IPS-18c (cell line): ENCODE data around the gene SIL1.
"Not testable (repeated sequence)": the region's sequence is repeated elsewhere in the genome, so short reads cannot be mapped to it uniquely, and the experiment has no call there.

Source experiments
- H3K4me3 ChIP-seq: 2 replicates; pipeline ENCODE4 v1.7.0; 2013; ENCODE audit warnings: low read depth, mild to moderate bottlenecking, low read length, moderate library complexity; ENCODE audit not compliant: insufficient read depth
- H3K9me3 ChIP-seq: one replicate; pipeline ENCODE4 v1.6.1; 2013; ENCODE audit warnings: mild to moderate bottlenecking, low read length, moderate library complexity; ENCODE audit not compliant: control insufficient read depth, insufficient read depth

The SIL1 gene

GRCh38 chr5:139197710-139198669 lies at the start of gene SIL1:
Gene SIL1, minus strand, starts transcription at chr5:139198368. Its CDS starts 70,525 bp downstream, at chr5:139127843.
- peak within 1 kb of the TSS; percentile 74 for H3K4me3 ChIP-seq
- no peaks in the 10 kb centered on the region for H3K9me3 ChIP-seq

GRCh38 chr5:139246394-139246793 lies 48.2 kb upstream of the SIL1 start:
- no peak overlapping the region for H3K4me3 ChIP-seq
- no peaks in the 10 kb centered on the region for H3K9me3 ChIP-seq

GRCh38 chr5:139245637-139246339 lies 47.6 kb upstream of the SIL1 start:
- Histone ChIP-seq H3K4me3 (no peak overlapping the region), H3K9me3 (no peaks in the 10 kb centered on the region)

- no peak overlapping the region for H3K4me3 ChIP-seq
- no peaks in the 10 kb centered on the region for H3K9me3 ChIP-seq
Observed at GRCh38 chr5:139243425-139243970, 45.3 kb upstream of the SIL1 start.

GRCh38 chr5:139241139-139241538 lies 43.0 kb upstream of the SIL1 start:
- H3K9me3 ChIP-seq, result no peaks in the 10 kb centered on the region
- H3K4me3 ChIP-seq, result no peak overlapping the region

GRCh38 chr5:139236479-139236878 lies 38.3 kb upstream of the SIL1 start:
- no peaks in the 10 kb centered on the region for H3K9me3 ChIP-seq
- no peak overlapping the region for H3K4me3 ChIP-seq

- Histone ChIP-seq H3K4me3 (no peak overlapping the region), H3K9me3 (no peaks in the 10 kb centered on the region)
Observed at GRCh38 chr5:139232147-139232724, 34.1 kb upstream of the SIL1 start.

- no peak overlapping the region for H3K4me3 ChIP-seq
- no peaks in the 10 kb centered on the region for H3K9me3 ChIP-seq
Observed at GRCh38 chr5:139228201-139228803, 30.1 kb upstream of the SIL1 start.

GRCh38 chr5:139226131-139226530 lies 28.0 kb upstream of the SIL1 start:
- no peaks in the 10 kb centered on the region for H3K9me3 ChIP-seq

GRCh38 chr5:139223481-139223880 lies 25.3 kb upstream of the SIL1 start:
- Histone ChIP-seq H3K9me3 (no peaks in the 10 kb centered on the region), H3K4me3 (no peak overlapping the region)

More at GRCh38 chr5:139226131-139226530, 28.0 kb upstream of the SIL1 start:
- H3K4me3 ChIP-seq, result no peak overlapping the region

GRCh38 chr5:139222346-139222745 lies 24.2 kb upstream of the SIL1 start:
- Histone ChIP-seq H3K4me3 (no peak overlapping the region), H3K9me3 (no peaks in the 10 kb centered on the region)

GRCh38 chr5:139218038-139218437 lies 19.9 kb upstream of the SIL1 start:
- not testable (repeated sequence) for H3K9me3 ChIP-seq, H3K4me3 ChIP-seq

GRCh38 chr5:139215107-139215975 lies 17.2 kb upstream of the SIL1 start:
- Histone ChIP-seq H3K9me3 (no peaks in the 10 kb centered on the region), H3K4me3 (0 out of 2 replicates have a peak overlapping the region, but pooled peaks have one; percentile 15)

- no peak overlapping the region for H3K4me3 ChIP-seq
- no peaks in the 10 kb centered on the region for H3K9me3 ChIP-seq
Observed at GRCh38 chr5:139214646-139215045, 16.5 kb upstream of the SIL1 start.

GRCh38 chr5:139212906-139213305 lies 14.7 kb upstream of the SIL1 start:
- Histone ChIP-seq H3K9me3 (no peaks in the 10 kb centered on the region), H3K4me3 (no peak overlapping the region)

GRCh38 chr5:139212486-139212885 lies 14.3 kb upstream of the SIL1 start:
- Histone ChIP-seq H3K4me3 (no peak overlapping the region), H3K9me3 (no peaks in the 10 kb centered on the region)
